Activated CD4-positive, alpha-beta T cell treated with anti-CD3 and anti-CD28 coated beads, Interleukin-2, Interleukin-6, amounts not matched to agents 100 ng/mL and 50 ng/mL, durations not matched to agents 16 hours and 8 hours (primary cell): Measurements from ENCODE around the gene CACNB1.
"Not testable (repeated sequence)": the region's sequence is repeated elsewhere in the genome, so short reads cannot be mapped to it uniquely, and the experiment has no call there.

Experiments used
- DNase-seq: peaks from one replicate; pipeline ENCODE4 v3.0.0-alpha.2; 2020

The CACNB1 gene

GRCh38 chr17:39173526-39174274 lies 23.8 kb downstream of the CACNB1 start:
- no peak for DNase-seq

GRCh38 chr17:39173080-39173479 lies 24.4 kb downstream of the CACNB1 start:
- no peak for DNase-seq

- no peak for DNase-seq
Measured at GRCh38 chr17:39171933-39172332, 25.5 kb downstream of the CACNB1 start.

GRCh38 chr17:39170558-39170957 lies 26.9 kb downstream of the CACNB1 start:
- DNase-seq = no peak

- no peak for DNase-seq
Measured at GRCh38 chr17:39170109-39170508, 27.4 kb downstream of the CACNB1 start.

GRCh38 chr17:39169518-39169917 lies 28.0 kb downstream of the CACNB1 start:
- no peak for DNase-seq

- no peak for DNase-seq
Measured at GRCh38 chr17:39169101-39169500, 28.4 kb downstream of the CACNB1 start.

GRCh38 chr17:39168503-39168902 lies 29.0 kb downstream of the CACNB1 start:
- DNase-seq = not testable (repeated sequence)

GRCh38 chr17:39167476-39167875 lies 30.0 kb downstream of the CACNB1 start:
- no peak for DNase-seq

- no peak for DNase-seq
Measured at GRCh38 chr17:39166437-39167335, 30.8 kb downstream of the CACNB1 start.

GRCh38 chr17:39165841-39166349 lies 31.6 kb downstream of the CACNB1 start, which contains the start of gene ARL5C:
Gene ARL5C (minus strand): TSS chr17:39166161. CDS start chr17:39165760, 401 bp downstream.
- DNase-seq = no peak

GRCh38 chr17:39165178-39165840 lies 32.2 kb downstream of the CACNB1 start:
- no peak for DNase-seq

GRCh38 chr17:39164675-39165143 lies 32.8 kb downstream of the CACNB1 start:
- peak; percentile 82 for DNase-seq

GRCh38 chr17:39161962-39162361 lies 35.5 kb downstream of the CACNB1 start:
- no peak for DNase-seq

GRCh38 chr17:39158623-39159022 lies 38.8 kb downstream of the CACNB1 start:
- DNase-seq = no peak

GRCh38 chr17:39156491-39156890 lies 41.0 kb downstream of the CACNB1 start:
- no peak for DNase-seq

- DNase-seq = no peak
Measured at GRCh38 chr17:39155654-39156053, 41.8 kb downstream of the CACNB1 start.

- DNase-seq = peak; percentile 93
Measured at GRCh38 chr17:39153599-39154051, 43.8 kb downstream of the CACNB1 start.

- DNase-seq = no peak
Measured at GRCh38 chr17:39151943-39152818, 45.3 kb downstream of the CACNB1 start.

GRCh38 chr17:39151150-39151942 lies 46.1 kb downstream of the CACNB1 start, which contains the start of gene PLXDC1:
Gene PLXDC1 (minus strand): TSS chr17:39151637. CDS start chr17:39151437, 200 bp downstream.
- no peak for DNase-seq

GRCh38 chr17:39150795-39151149 lies 46.7 kb downstream of the CACNB1 start:
- DNase-seq = no peak
